HG03159 (cell line): ENCODE results near the gene LGSN.
"Not testable (repeated sequence)": the region's sequence is repeated elsewhere in the genome, so short reads cannot be mapped to it uniquely, and the experiment has no call there.

Experiments used
- ATAC-seq: cut with Tn5 transposase; IDR thresholded peaks from one replicate; pipeline ENCODE4 v1.9.1; 2021; ENCODE audit warnings: mild to moderate bottlenecking, moderate library complexity; ENCODE audit not compliant: unreplicated experiment

The LGSN gene

GRCh38 chr6:63307581-63308246 lies 12.1 kb downstream of the LGSN start:
- ATAC-seq = peak; percentile 93

DNA sequence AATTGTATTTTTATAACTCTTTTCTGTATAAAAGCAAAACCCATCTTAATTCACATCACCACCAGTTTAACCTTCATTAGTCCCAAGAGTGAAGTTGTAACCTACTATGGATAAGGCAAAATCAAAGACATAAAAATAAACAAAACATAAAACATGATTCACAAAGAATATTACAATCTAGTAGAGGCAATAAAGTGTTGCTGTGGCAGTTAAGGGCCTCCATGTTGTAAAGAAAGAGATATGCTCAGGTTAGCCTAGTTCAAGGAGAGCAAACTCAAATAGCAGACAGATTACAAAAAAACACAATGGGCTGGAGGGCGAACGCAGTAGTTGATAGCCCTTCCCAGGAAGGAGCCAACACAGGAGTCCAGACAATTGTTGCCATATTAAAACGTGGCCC lies 13.4 kb downstream of the LGSN start:
- no peak for ATAC-seq

GRCh38 chr6:63305277-63305676 lies 14.5 kb downstream of the LGSN start:
- ATAC-seq = no peak

- ATAC-seq = no peak
Observed at GRCh38 chr6:63303476-63303875, 16.3 kb downstream of the LGSN start.

- no peak for ATAC-seq
Observed at GRCh38 chr6:63299667-63300066, 20.1 kb downstream of the LGSN start.

DNA sequence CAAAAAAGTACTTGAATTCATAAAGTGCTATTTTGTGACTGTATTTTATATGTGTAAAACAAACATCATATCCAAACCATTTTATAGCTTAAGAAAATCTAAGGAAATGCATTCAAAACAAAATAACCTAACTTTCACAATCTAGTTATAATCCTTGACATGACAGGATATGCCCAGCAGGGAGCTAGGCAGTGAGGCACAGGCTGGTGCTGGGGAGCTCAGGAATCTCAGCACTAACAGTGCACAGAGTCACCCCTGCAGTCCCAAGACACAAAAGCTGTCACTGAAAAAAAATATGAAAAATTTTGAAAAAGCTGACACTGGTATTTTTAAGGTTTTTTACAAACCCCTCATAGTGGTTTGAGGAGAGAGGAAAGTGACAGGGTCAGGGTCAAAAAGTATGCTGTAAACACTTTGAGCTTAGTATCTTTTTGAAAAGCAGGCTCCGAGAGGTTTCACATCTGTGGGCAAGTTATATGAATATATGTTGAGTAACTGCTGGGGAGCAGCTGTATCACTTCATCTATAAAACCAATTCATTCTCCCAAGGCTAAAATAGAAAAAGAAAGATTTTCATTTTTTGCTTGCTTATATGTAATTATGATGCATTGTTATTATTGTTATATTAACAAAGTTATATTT lies 24.1 kb downstream of the LGSN start:
- no peak for ATAC-seq

GRCh38 chr6:63290492-63291058 lies 29.2 kb downstream of the LGSN start:
- no peak for ATAC-seq

DNA sequence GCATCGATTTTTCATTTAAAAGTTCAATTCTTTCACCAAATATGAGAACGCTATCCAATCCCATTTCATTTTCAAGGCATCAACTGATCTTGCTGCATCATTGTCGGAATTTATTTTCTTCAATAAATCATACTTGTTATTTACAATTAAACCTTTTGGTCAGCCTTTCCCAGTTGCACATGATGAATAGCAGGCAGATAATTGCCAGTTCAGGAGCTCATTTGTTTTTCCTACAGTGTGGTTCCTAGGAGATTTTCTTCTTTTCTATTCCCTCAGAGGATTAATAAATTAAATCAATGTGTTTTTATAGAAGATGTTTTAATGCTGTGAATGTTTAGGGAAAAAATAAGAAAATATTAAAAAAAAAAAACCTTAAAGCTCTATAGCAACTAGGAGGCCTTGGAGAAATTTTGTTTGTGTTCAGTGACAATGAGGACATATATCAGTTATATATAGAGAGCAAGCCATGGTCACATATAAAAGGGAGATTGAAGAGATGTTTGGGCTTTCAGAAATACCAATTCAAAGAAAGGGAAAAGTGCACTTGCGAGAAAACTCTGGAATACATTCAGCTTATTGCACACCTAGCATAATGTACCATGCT lies 30.4 kb downstream of the LGSN start:
- no peak for ATAC-seq

DNA sequence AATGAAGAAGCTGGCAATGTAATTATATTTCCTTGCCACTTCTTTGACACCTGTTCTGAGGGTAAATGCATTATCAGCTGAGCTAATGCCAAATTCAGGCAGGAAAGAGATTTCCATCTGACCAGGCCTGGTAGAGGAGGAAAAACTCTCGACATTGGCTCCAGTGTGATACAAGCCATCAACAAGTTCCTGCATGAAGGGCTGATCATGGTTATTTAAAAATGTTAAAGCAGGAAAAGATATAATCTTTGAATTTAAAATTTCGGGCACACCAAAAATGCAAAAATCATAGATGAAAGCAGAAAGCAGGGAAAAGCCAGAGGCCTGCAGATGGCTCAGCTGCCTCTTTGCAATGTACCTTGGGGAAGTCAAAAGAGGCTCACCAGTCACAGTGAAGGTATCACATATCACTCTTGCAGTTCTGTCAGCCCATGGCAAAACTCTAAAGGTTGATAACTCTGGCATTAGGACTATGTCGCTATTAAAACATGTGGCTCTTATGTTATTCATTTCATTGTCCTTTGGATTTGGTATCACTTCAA lies 39.1 kb downstream of the LGSN start:
- no peak for ATAC-seq

DNA sequence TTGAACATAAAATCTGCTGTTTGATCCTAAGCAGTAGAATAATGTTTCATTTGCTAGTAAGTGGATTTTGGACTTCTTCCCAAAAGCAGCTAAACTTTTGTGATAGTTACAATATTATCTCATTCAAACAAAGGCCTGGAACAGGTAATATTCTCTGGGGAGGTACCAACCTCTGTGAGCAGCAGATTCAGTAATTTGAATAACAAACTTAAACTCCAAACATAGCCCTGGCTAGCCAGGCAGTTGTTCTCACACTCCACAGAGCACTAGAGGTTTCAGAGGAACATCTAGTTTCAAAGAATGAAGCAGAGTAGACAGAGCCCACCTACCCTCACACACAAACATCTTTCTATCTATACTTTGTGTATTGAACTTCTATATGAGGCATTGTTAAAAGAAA lies 40.9 kb downstream of the LGSN start:
- no peak for ATAC-seq

- ATAC-seq = no peak
Observed at GRCh38 chr6:63275953-63276352, 43.8 kb downstream of the LGSN start.

DNA sequence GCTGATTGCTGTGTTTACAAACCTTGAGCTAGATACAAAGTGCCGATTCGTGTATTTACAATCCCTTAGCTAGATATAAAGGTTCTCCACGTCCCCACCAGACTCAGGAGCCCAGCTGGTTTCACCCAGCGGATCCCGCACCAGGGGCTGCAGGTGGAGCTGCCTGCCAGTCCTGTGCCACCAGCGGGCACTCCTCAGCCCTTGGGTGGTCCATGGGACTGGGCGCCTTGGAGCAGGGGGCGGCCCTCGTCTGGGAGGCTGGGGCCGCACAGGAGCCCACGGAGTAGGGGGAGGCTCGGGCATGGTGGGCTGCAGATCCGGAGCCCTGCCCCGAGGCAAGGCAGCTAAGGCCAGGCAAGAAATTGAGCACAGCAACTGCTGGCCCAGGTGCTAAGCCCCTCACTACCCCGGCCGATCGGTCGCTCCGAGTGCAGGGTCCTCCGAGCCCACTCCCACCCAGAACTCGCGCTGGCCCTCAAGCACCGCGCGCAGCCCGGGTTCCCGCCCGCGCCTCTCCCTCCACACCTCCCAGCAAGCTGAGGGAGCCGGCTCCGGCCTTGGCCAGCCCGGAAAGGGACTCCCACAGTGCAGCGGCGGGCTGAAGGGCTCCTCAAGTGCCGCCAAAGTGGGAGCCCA lies 44.9 kb downstream of the LGSN start:
- not testable (repeated sequence) for ATAC-seq

- no peak for ATAC-seq
Observed at GRCh38 chr6:63272397-63272796, 47.4 kb downstream of the LGSN start.

- peak; percentile 66 for ATAC-seq
Observed at GRCh38 chr6:63269470-63269869, 50.3 kb downstream of the LGSN start.

GRCh38 chr6:63268574-63268973 lies 51.2 kb downstream of the LGSN start:
- peak; percentile 53 for ATAC-seq

- no peak for ATAC-seq
Observed at GRCh38 chr6:63267828-63268227, 52.0 kb downstream of the LGSN start.

- no peak for ATAC-seq
Observed at GRCh38 chr6:63267046-63267445, 52.7 kb downstream of the LGSN start.

DNA sequence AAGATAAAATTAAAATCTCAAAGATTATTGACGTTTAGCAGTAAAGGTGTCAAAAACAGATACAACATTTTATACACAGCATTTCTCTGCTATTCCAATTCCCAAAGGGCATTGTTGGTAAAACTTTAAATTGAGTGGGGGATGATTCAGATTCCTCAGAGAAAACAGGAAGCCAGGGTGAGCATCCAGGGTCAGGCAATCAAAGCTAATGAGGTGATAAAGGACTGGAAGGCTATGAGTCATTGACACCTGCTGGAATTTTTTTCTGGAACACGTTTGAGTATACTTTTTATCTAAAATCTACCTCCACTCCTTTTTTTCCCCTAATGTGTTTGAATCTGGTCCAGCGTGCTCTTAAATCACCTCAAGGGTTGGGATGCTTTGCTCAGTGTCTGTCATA lies 56.3 kb downstream of the LGSN start:
- ATAC-seq = no peak

- no peak for ATAC-seq
Observed at GRCh38 chr6:63261820-63262219, 58.0 kb downstream of the LGSN start.

DNA sequence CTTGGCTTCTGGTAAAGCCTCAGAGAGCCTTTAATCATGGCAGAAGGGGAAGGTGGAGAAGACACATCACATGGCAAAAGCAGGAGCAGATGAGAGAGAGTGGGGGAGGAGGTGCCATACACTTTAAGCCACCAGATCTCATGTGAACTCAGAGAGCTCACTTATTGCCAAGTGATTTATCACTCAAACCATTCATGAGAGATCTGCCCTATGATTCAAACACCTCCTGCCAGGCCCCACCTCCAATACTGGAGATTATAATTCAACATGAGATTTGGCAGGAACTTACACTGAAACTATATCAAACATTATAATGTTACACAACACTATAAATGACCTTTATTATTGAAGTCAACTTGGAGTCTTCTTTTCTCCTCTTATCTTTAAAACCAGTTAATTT lies 60.6 kb downstream of the LGSN start:
- ATAC-seq = no peak

GRCh38 chr6:63249875-63250482 lies 69.8 kb downstream of the LGSN start:
- no peak for ATAC-seq
